K562 (cell line): ENCODE measurements around the gene PRKAR1B. TPM values are rescaled to one million over a fixed set of nuclear protein-coding genes. Genes with fewer than 3 reads are reported as not detected.

Experiments
- BRF2 ChIP-seq: IDR thresholded peaks from 3 replicates; pipeline ENCODE4 v1.6.1; 2011; ENCODE audit warnings: borderline replicate concordance, mild to moderate bottlenecking; ENCODE audit not compliant: insufficient read length, insufficient read depth
- CCAR2 ChIP-seq: fragments of 200-400 bp; formaldehyde crosslinking; IDR thresholded peaks from 2 replicates; pipeline ENCODE4 v1.6.1; 2017; ENCODE audit warnings: mild to moderate bottlenecking, low read depth, low read length
- GABPB1 ChIP-seq: sonication (generic); formaldehyde crosslinking; IDR thresholded peaks from 2 replicates; pipeline ENCODE4 v1.8.0; 2022; ENCODE audit warnings: mild to moderate bottlenecking, missing genetic modification reagents
- HDAC6 ChIP-seq: IDR thresholded peaks from 2 replicates; pipeline ENCODE4 v1.6.1; 2012; ENCODE audit warnings: low read depth, mild to moderate bottlenecking, control low read depth, inconsistent platforms, low read length, moderate library complexity
- JUNB ChIP-seq: fragments of 450-650 bp; formaldehyde crosslinking; conservative IDR thresholded peaks from 2 replicates; pipeline ENCODE4 v1.4.0; 2020; ENCODE audit warnings: mild to moderate bottlenecking
- KHSRP ChIP-seq: fragments of 450-650 bp; IDR thresholded peaks from 2 replicates; pipeline ENCODE4 v1.6.1; 2017
- KLF6 ChIP-seq: fragments of 250-450 bp; sonication (Bioruptor Pico); IDR thresholded peaks from 2 replicates; pipeline ENCODE4 v1.4.0; 2020; ENCODE audit warnings: mild to moderate bottlenecking, moderate library complexity, borderline replicate concordance
- MAFG ChIP-seq: fragments of 450-650 bp; conservative IDR thresholded peaks from 2 replicates; pipeline ENCODE4 v1.6.1; 2016; ENCODE audit warnings: missing genetic modification characterization, missing compliant biosample characterization
- NCOR1 ChIP-seq: fragments of 450-650 bp; IDR thresholded peaks from 2 replicates; pipeline ENCODE4 v1.6.1; 2016; ENCODE audit warnings: mild to moderate bottlenecking, moderate library complexity
- NEUROD1 ChIP-seq: fragments of 150-350 bp; IDR thresholded peaks from 2 replicates; pipeline ENCODE4 v1.6.1; 2014; ENCODE audit warnings: borderline replicate concordance, low read length, low read depth; ENCODE audit not compliant: partially characterized antibody
- NFIX ChIP-seq: fragments of 250-450 bp; sonication (Bioruptor Pico); IDR thresholded peaks from 2 replicates; pipeline ENCODE4 v1.4.0; 2020; ENCODE audit warnings: low read depth, mild to moderate bottlenecking, moderate library complexity
- SMAD4 ChIP-seq: fragments of 250-450 bp; sonication (Bioruptor Pico); conservative IDR thresholded peaks from 2 replicates; pipeline ENCODE4 v1.8.0; 2021; ENCODE audit warnings: inconsistent platforms, mild to moderate bottlenecking, moderate library complexity
- SNAPC5 ChIP-seq: fragments of 250-450 bp; sonication (Bioruptor Pico); IDR thresholded peaks from 2 replicates; pipeline ENCODE4 v1.8.0; 2021; ENCODE audit warnings: moderate library complexity, mild to moderate bottlenecking, inconsistent platforms
- TFAM ChIP-seq: fragments of 250-450 bp; sonication (Bioruptor Pico); conservative IDR thresholded peaks from 2 replicates; pipeline ENCODE4 v1.5.0; 2021; ENCODE audit warnings: mild to moderate bottlenecking, moderate library complexity
- ZBTB49 ChIP-seq: sonication (generic); formaldehyde crosslinking; IDR thresholded peaks from 2 replicates; pipeline ENCODE4 v1.8.0; 2022; ENCODE audit warnings: missing genetic modification reagents, mild to moderate bottlenecking, borderline replicate concordance
- ZNF143 ChIP-seq: sonication (generic); formaldehyde crosslinking; IDR thresholded peaks from 2 replicates; pipeline ENCODE4 v1.9.0; 2022; ENCODE audit warnings: mild to moderate bottlenecking, missing genetic modification reagents
- ZNF778 ChIP-seq: fragments of 450-650 bp; formaldehyde crosslinking; IDR thresholded peaks from 2 replicates; pipeline ENCODE4 v1.4.0; 2020; ENCODE audit warnings: mild to moderate bottlenecking, moderate library complexity
- polyA plus RNA-seq, 8 experiments: library from polyadenylated mRNA; depleted of rRNA in 4 of 8; stranded (reverse) in 5 of 8; unstranded in 3 of 8; fragments of >200 nt; fragmentation: Nextera tagmentation in 2 of 8; fragmentation: Illumina TruSeq in 1 of 8; extraction: Ambion mirVana in 2 of 8; extraction: Trizol in 1 of 8; gene quantifications; 2 replicates each; pipeline versions ENCODE4 v1.2.1 to v1.2.3, GENCODE V29; 2011 to 2014; ENCODE audit warnings: inconsistent platforms in 1 of 8, missing spikeins in 1 of 8
- total RNA-seq, 7 experiments: library from RNA; depleted of rRNA in 6 of 7; stranded (reverse); fragments of >200 nt in 6 of 7; fragmentation: Illumina TruSeq in 2 of 7; extraction: Trizol in 2 of 7; gene quantifications; 2 replicates each; pipeline versions ENCODE4 v1.2.1 to v1.2.3, GENCODE V29; 2011 to 2021; ENCODE audit warnings: low replicate concordance in 1 of 7
- TF ChIP-seq, protein P1 (sequence below): fragments of 450-650 bp; IDR thresholded peaks from 2 replicates; pipeline ENCODE4 v1.6.1; 2018; ENCODE audit not compliant: partially characterized antibody
- TF ChIP-seq, protein P2 (sequence below): fragments of 450-650 bp; formaldehyde crosslinking; IDR thresholded peaks from 2 replicates; pipeline ENCODE4 v1.4.0; 2020; ENCODE audit warnings: mild to moderate bottlenecking, mixed read lengths

The PRKAR1B gene
- total and polyA plus RNA-seq, 9 of the 15 experiments (the other 6 are each of a cell fraction or from before 2014, with no cell fraction given): 0.99 to 30.5 (median 12.7) TPM

DNA sequence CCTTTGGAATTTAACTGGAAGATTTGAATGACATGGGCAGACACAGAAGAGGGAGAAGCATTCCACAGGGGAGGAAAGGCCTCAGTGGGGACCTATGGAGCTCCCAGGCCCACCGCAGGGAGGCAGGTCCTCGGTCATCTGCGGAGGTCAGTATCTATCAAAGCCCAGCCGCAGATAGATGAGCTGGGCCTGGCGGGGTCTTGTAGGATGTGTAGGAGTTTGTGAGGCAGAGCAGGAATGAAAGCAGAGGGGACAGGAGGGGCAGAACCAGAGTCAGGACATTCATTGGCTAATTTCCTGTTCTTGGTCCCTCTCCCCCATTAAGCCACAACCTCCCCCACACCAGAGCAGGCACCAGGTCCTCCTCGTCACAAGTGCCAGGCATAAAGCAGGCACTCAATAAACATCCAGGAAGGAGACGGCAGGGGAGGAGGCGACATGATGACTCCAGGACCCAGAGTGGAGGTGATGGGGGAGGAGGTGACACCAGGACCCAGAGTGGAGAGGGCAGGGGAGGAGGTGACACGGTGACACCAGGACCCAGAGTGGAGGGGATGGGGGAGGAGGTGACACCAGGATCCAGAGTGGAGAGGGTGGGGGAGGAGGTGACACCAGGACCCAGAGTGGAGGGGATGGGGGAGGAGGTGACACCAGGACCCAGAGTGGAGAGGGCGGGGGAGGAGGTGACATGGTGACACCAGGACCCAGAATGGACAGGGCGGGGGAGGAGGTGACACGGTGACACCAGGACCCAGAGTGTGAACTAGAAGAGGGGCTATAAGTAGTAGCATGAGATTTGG is 123.7 kb downstream of the PRKAR1B start (continued):
- TF ChIP-seq, protein P1, sequence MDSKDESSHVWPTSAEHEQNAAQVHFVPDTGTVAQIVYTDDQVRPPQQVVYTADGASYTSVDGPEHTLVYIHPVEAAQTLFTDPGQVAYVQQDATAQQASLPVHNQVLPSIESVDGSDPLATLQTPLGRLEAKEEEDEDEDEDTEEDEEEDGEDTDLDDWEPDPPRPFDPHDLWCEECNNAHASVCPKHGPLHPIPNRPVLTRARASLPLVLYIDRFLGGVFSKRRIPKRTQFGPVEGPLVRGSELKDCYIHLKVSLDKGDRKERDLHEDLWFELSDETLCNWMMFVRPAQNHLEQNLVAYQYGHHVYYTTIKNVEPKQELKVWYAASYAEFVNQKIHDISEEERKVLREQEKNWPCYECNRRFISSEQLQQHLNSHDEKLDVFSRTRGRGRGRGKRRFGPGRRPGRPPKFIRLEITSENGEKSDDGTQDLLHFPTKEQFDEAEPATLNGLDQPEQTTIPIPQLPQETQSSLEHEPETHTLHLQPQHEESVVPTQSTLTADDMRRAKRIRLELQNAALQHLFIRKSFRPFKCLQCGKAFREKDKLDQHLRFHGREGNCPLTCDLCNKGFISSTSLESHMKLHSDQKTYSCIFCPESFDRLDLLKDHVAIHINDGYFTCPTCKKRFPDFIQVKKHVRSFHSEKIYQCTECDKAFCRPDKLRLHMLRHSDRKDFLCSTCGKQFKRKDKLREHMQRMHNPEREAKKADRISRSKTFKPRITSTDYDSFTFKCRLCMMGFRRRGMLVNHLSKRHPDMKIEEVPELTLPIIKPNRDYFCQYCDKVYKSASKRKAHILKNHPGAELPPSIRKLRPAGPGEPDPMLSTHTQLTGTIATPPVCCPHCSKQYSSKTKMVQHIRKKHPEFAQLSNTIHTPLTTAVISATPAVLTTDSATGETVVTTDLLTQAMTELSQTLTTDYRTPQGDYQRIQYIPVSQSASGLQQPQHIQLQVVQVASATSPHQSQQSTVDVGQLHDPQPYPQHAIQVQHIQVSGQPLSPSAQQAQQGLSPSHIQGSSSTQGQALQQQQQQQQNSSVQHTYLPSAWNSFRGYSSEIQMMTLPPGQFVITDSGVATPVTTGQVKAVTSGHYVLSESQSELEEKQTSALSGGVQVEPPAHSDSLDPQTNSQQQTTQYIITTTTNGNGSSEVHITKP: no peak
- no peak for TF ChIP-seq ZBTB49 (CRISPR knock-in tag)
- no peak for TF ChIP-seq JUNB
- TF ChIP-seq BRF2: no peak
- no peak for TF ChIP-seq HDAC6
- TF ChIP-seq ZNF778 (CRISPR knock-in tag): no peak
- no peak for TF ChIP-seq KHSRP
- TF ChIP-seq, protein P2, sequence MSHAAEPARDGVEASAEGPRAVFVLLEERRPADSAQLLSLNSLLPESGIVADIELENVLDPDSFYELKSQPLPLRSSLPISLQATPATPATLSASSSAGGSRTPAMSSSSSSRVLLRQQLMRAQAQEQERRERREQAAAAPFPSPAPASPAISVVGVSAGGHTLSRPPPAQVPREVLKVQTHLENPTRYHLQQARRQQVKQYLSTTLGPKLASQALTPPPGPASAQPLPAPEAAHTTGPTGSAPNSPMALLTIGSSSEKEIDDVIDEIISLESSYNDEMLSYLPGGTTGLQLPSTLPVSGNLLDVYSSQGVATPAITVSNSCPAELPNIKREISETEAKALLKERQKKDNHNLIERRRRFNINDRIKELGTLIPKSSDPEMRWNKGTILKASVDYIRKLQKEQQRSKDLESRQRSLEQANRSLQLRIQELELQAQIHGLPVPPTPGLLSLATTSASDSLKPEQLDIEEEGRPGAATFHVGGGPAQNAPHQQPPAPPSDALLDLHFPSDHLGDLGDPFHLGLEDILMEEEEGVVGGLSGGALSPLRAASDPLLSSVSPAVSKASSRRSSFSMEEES (CRISPR knock-in tag): no peak
- TF ChIP-seq NEUROD1: no peak
- no peak for TF ChIP-seq KLF6
- TF ChIP-seq SMAD4 (CRISPR knock-in tag): no peak
- no peak for TF ChIP-seq SNAPC5 (CRISPR knock-in tag)
- 0 out of 2 replicates have a peak, but pooled peaks have one; percentile 40 for TF ChIP-seq NCOR1
- TF ChIP-seq TFAM (CRISPR knock-in tag): no peak
- TF ChIP-seq GABPB1: no peak
- TF ChIP-seq ZNF143 (CRISPR knock-in tag): no peak
- TF ChIP-seq CCAR2: no peak
- TF ChIP-seq NFIX: no peak
- TF ChIP-seq MAFG (tag): no peak
